HCT116 (cell line): ENCODE results near the gene TCF7L1. TPM values are rescaled to one million over a fixed set of nuclear protein-coding genes. Genes with fewer than 3 reads are reported as not detected.

Source experiments
- ATAC-seq: fragments of 200-7000 bp; cut with Tn5 transposase; 2 replicates; pipeline ENCODE4 v1.9.1; 2020; ENCODE audit warnings: mild to moderate bottlenecking, moderate library complexity
- BruUV-seq: library from RNA; stranded (reverse); fragments of 400-500 nt; replicated peaks from 2 replicates; lab custom pipeline; 2021; lab: Mats Ljungman, UMichigan
- CTCF ChIA-PET: fragments of 300-600 bp; sonication (Branson Sonifier 250); formaldehyde crosslinking; loops from one replicate; lab custom pipeline; 2021; ENCODE audit warnings: antibody characterized with exemption; lab: Charles Lee
- POLR2A ChIA-PET: fragments of 300-600, 350-600 bp; sonication (Branson Sonifier 250); formaldehyde crosslinking; loops from one replicate; lab custom pipeline; 2021; ENCODE audit warnings: antibody characterized with exemption; lab: Charles Lee
- RAD21 ChIA-PET, 2 experiments: fragments of 300-600 bp; sonication (Branson Sonifier 250); formaldehyde crosslinking; loops; one replicate each; lab custom pipeline; 2023; ENCODE audit warnings: low total read pairs in 2 of 2; ENCODE audit not compliant: uncharacterized antibody in 2 of 2, unreplicated experiment in 2 of 2, low non-redundant PET in 1 of 2; lab: Charles Lee
- DNase-seq: peaks from one replicate; pipeline ENCODE4 v3.0.0-alpha.2; 2010; ENCODE audit warnings: low read depth, low spot score
- H2AFZ ChIP-seq: fragments of 200-600 bp; shearing (Covaris generic), sonication (generic); 2 replicates; pipeline ENCODE4 v1.6.1; 2017; ENCODE audit warnings: low read depth, mixed run types, mixed read lengths, antibody characterized with exemption, low read length; ENCODE audit not compliant: poor library complexity, severe bottlenecking
- H3K27ac ChIP-seq: 2 replicates; pipeline ENCODE4 v1.5.1; 2012; ENCODE audit warnings: low read depth, low read length
- H3K27me3 ChIP-seq: fragments of 200-600 bp; sonication (generic); 2 replicates; pipeline ENCODE4 v1.6.1; 2016; ENCODE audit warnings: mixed run types, low read length, mixed read lengths; ENCODE audit not compliant: insufficient read depth
- H3K36me3 ChIP-seq, 2 experiments: fragments of 200-500 bp in 1 of 2; fragments of 200-600 bp in 1 of 2; sonication (Bioruptor generic) in 1 of 2; sonication (generic) in 1 of 2; 2 replicates each; pipeline versions ENCODE4 v1.5.1 to v1.6.1; 2014 to 2016; ENCODE audit warnings: low read length in 2 of 2, inconsistent platforms in 1 of 2, mixed read lengths in 1 of 2, mixed run types in 1 of 2; ENCODE audit not compliant: insufficient read depth in 2 of 2, control insufficient read depth in 1 of 2
- H3K4me1 ChIP-seq, 2 experiments: fragments of 200-600 bp in 1 of 2; sonication (generic) in 1 of 2; 2 replicates each; pipeline versions ENCODE4 v1.5.1 to v1.6.1; 2012 to 2017; ENCODE audit warnings: low read length in 2 of 2, inconsistent platforms in 1 of 2, mild to moderate bottlenecking in 1 of 2, mixed read lengths in 1 of 2, mixed run types in 1 of 2, moderate library complexity in 1 of 2; ENCODE audit not compliant: insufficient read depth in 2 of 2, control insufficient read depth in 1 of 2
- H3K4me2 ChIP-seq: fragments of 200-600 bp; sonication (generic); 2 replicates; pipeline ENCODE4 v1.6.1; 2017; ENCODE audit warnings: mixed run types, low read length, mixed read lengths
- H3K4me3 ChIP-seq, 2 experiments: fragments of 200-600 bp in 1 of 2; sonication (generic) in 1 of 2; replicated peaks in 1 of 2; 2 replicates each; pipeline ENCODE4 v1.5.1; 2011 to 2016; ENCODE audit warnings: low read length in 2 of 2, control low read depth in 1 of 2, low read depth in 1 of 2, mild to moderate bottlenecking in 1 of 2, mixed read lengths in 1 of 2, mixed run types in 1 of 2
- H3K79me2 ChIP-seq: fragments of 200-600 bp; sonication (generic); 2 replicates; pipeline ENCODE4 v1.6.1; 2017; ENCODE audit warnings: mild to moderate bottlenecking, mixed run types, low read length, moderate library complexity, mixed read lengths; ENCODE audit not compliant: insufficient read depth
- H3K9ac ChIP-seq: fragments of 200-600 bp; sonication (generic); 2 replicates; pipeline ENCODE4 v1.6.1; 2016; ENCODE audit warnings: low read length, mixed read lengths
- H3K9me2 ChIP-seq: fragments of 200-600 bp; sonication (generic), shearing (Covaris generic); 2 replicates; pipeline ENCODE4 v1.6.1; 2017; ENCODE audit warnings: mixed run types, mild to moderate bottlenecking, moderate library complexity; ENCODE audit not compliant: insufficient read depth
- H3K9me3 ChIP-seq, 2 experiments: fragments of 200-500 bp in 1 of 2; fragments of 200-600 bp in 1 of 2; sonication (Bioruptor generic) in 1 of 2; sonication (generic) in 1 of 2; 2 replicates each; pipeline ENCODE4 v1.6.1; 2014 to 2017; ENCODE audit warnings: low read length in 2 of 2, mixed read lengths in 2 of 2, inconsistent platforms in 1 of 2, low read depth in 1 of 2, mild to moderate bottlenecking in 1 of 2, mixed run types in 1 of 2, moderate library complexity in 1 of 2; ENCODE audit not compliant: control insufficient read depth in 1 of 2, insufficient read depth in 1 of 2
- H4K20me1 ChIP-seq: fragments of 200-600 bp; sonication (generic), shearing (Covaris generic); 2 replicates; pipeline ENCODE4 v1.6.1; 2017; ENCODE audit warnings: mixed run types, mild to moderate bottlenecking, moderate library complexity; ENCODE audit not compliant: insufficient read depth
- CEBPB ChIP-seq: IDR thresholded peaks from 2 replicates; pipeline ENCODE4 v1.6.1; 2012; ENCODE audit warnings: low read depth
- EZH2 ChIP-seq: fragments of 200-600 bp; sonication (generic); IDR thresholded peaks from 2 replicates; pipeline ENCODE4 v1.6.1; 2017; ENCODE audit warnings: antibody characterized with exemption, mixed run types
- FOSL1 ChIP-seq: IDR thresholded peaks from 2 replicates; pipeline ENCODE4 v1.6.1; 2012; ENCODE audit warnings: low read depth
- POLR2AphosphoS5 ChIP-seq: IDR thresholded peaks from 2 replicates; pipeline ENCODE4 v1.6.1; 2011; ENCODE audit warnings: mild to moderate bottlenecking, low read depth, low read length, moderate library complexity
- SIN3A ChIP-seq: IDR thresholded peaks from 2 replicates; pipeline ENCODE4 v1.6.1; 2012; ENCODE audit warnings: low read depth
- SRF ChIP-seq: IDR thresholded peaks from 2 replicates; pipeline ENCODE4 v1.6.1; 2012; ENCODE audit warnings: low read depth
- intact Hi-C: fragments of 100-400 bp; cut with micrococcal nuclease; formaldehyde crosslinking; loops from 2 replicates; pipeline ENCODE4 v1.10.0; 2022
- total RNA-seq: library from RNA; stranded (reverse); gene quantifications from one replicate; pipeline ENCODE4 v1.2.1, GENCODE V29; 2021; ENCODE audit not compliant: unreplicated experiment
- TF ChIP-seq, protein P1 (sequence below), 3 experiments: fragments of 200-600 bp in 1 of 3; sonication (generic) in 1 of 3; IDR thresholded peaks in 2 of 3; conservative IDR thresholded peaks in 1 of 3; 2 replicates each; pipeline ENCODE4 v1.5.1; 2012 to 2017; ENCODE audit warnings: low read depth in 2 of 3, low read length in 2 of 3, antibody characterized with exemption in 1 of 3, borderline replicate concordance in 1 of 3, control low read depth in 1 of 3, mild to moderate bottlenecking in 1 of 3, mixed read lengths in 1 of 3, mixed run types in 1 of 3, moderate library complexity in 1 of 3; ENCODE audit not compliant: insufficient read depth in 1 of 3
- TF ChIP-seq, protein P2 (sequence below): IDR thresholded peaks from 2 replicates; pipeline ENCODE4 v1.6.1; 2012
- TF ChIP-seq, protein P3 (sequence below): IDR thresholded peaks from 2 replicates; pipeline ENCODE4 v1.6.1; 2012
- TF ChIP-seq, protein P4 (sequence below): IDR thresholded peaks from 2 replicates; pipeline ENCODE4 v1.6.1; 2012; ENCODE audit warnings: low read depth

The TCF7L1 gene
- total RNA-seq, 1 experiment from 2014 or later: 10.3 TPM

DNA sequence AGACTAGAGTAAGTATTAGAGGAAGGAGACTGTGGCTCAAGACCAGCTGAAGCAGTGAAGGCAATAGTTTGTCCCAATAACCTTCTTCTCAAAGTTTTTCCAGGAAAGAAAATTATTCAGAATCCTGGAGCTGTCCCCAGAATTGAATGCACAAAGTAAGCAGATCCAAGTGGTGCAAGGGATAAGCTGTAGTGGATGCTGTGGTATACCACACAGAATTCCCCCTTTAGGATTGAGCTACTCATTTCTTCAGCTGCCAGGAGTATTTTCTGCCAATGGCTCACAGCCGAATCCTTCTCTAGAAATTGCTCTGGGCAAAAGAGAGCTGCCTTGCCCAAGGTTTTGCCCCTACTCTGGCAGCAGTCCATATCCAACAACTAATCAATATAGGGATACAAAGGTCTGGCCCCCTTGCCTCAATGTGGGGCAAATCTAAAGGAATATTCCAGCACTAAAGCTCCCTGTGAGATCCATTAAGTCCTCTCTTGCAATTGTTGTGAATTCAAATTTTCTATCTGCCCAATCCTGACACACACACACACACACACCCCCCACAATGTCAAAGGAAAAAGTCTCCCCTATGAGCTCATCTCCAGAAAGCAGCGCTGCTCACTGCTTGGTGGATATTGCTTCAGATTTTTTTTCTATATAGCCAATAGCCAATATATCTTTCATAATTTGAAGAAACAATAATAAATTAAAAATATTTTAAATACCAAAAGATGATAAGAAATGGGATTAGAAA lies 18.4 kb upstream of the TCF7L1 start:
- no peak overlapping the region for H3K4me3 ChIP-seq
- H3K27ac ChIP-seq: no peak overlapping the region
- ChIA-PET RAD21 (no interaction called here), CTCF (no interaction called here), POLR2A (no interaction called here)
- no peak overlapping the region for H3K4me2 ChIP-seq
- no peaks in the 10 kb centered on the region for H3K4me1 ChIP-seq
- no peak overlapping the region for H2AFZ ChIP-seq
- no peaks in the 10 kb centered on the region for H3K9me2 ChIP-seq
- no peaks in the 10 kb centered on the region for H4K20me1 ChIP-seq
- intact Hi-C loops: no loop called here
- H3K79me2 ChIP-seq: no peaks in the 10 kb centered on the region
- TF ChIP-seq, protein P1, sequence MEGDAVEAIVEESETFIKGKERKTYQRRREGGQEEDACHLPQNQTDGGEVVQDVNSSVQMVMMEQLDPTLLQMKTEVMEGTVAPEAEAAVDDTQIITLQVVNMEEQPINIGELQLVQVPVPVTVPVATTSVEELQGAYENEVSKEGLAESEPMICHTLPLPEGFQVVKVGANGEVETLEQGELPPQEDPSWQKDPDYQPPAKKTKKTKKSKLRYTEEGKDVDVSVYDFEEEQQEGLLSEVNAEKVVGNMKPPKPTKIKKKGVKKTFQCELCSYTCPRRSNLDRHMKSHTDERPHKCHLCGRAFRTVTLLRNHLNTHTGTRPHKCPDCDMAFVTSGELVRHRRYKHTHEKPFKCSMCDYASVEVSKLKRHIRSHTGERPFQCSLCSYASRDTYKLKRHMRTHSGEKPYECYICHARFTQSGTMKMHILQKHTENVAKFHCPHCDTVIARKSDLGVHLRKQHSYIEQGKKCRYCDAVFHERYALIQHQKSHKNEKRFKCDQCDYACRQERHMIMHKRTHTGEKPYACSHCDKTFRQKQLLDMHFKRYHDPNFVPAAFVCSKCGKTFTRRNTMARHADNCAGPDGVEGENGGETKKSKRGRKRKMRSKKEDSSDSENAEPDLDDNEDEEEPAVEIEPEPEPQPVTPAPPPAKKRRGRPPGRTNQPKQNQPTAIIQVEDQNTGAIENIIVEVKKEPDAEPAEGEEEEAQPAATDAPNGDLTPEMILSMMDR (IDR thresholded peaks at IDR 0.05 in 2 of 3, conservative IDR thresholded peaks at IDR 0.05 in 1 of 3; ENCODE audit: borderline replicate concordance in 1 of 3, insufficient read depth in 1 of 3, low read depth in 2 of 3, low read length in 2 of 3): no peak
- TF ChIP-seq, protein P2, sequence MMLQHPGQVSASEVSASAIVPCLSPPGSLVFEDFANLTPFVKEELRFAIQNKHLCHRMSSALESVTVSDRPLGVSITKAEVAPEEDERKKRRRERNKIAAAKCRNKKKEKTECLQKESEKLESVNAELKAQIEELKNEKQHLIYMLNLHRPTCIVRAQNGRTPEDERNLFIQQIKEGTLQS: no peak
- no peak for TF ChIP-seq POLR2AphosphoS5
- TF ChIP-seq FOSL1: no peak
- TF ChIP-seq SRF: no peak
- TF ChIP-seq, protein P3, sequence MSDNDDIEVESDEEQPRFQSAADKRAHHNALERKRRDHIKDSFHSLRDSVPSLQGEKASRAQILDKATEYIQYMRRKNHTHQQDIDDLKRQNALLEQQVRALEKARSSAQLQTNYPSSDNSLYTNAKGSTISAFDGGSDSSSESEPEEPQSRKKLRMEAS: no peak
- no peak for TF ChIP-seq SIN3A
- TF ChIP-seq, protein P4, sequence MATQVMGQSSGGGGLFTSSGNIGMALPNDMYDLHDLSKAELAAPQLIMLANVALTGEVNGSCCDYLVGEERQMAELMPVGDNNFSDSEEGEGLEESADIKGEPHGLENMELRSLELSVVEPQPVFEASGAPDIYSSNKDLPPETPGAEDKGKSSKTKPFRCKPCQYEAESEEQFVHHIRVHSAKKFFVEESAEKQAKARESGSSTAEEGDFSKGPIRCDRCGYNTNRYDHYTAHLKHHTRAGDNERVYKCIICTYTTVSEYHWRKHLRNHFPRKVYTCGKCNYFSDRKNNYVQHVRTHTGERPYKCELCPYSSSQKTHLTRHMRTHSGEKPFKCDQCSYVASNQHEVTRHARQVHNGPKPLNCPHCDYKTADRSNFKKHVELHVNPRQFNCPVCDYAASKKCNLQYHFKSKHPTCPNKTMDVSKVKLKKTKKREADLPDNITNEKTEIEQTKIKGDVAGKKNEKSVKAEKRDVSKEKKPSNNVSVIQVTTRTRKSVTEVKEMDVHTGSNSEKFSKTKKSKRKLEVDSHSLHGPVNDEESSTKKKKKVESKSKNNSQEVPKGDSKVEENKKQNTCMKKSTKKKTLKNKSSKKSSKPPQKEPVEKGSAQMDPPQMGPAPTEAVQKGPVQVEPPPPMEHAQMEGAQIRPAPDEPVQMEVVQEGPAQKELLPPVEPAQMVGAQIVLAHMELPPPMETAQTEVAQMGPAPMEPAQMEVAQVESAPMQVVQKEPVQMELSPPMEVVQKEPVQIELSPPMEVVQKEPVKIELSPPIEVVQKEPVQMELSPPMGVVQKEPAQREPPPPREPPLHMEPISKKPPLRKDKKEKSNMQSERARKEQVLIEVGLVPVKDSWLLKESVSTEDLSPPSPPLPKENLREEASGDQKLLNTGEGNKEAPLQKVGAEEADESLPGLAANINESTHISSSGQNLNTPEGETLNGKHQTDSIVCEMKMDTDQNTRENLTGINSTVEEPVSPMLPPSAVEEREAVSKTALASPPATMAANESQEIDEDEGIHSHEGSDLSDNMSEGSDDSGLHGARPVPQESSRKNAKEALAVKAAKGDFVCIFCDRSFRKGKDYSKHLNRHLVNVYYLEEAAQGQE: no peak
- no peak for TF ChIP-seq EZH2
- no peak for TF ChIP-seq CEBPB
- no TSS peak for BruUV-seq
- H3K9ac ChIP-seq: no peak overlapping the region
- ATAC-seq: no peak
- H3K36me3 ChIP-seq: no peaks in the 10 kb centered on the region
- no peak for DNase-seq
- H3K9me3 ChIP-seq: no peaks in the 10 kb centered on the region
- H3K27me3 ChIP-seq: no peaks in the 10 kb centered on the region
